ENCODE results near the gene NAGPA. TPM values are rescaled to one million over a fixed set of nuclear protein-coding genes. Genes with fewer than 3 reads are reported as not detected.

NAGPA gene
- total RNA-seq, 1 donor from 2014 or later: 17.4 TPM

GRCh38 chr16:5018793-5019192, 14.9 kb downstream of the NAGPA start:
- no peak overlapping the region for H3K4me3 Mint-ChIP-seq (ENCODE audit: unreplicated experiment)
- H3K4me2 ChIP-seq (ENCODE audit: low read length): no peak overlapping the region

GRCh38 chr16:5017678-5017969, 16.1 kb downstream of the NAGPA start:
- Histone ChIP-seq H4K20me1 (ENCODE audit: insufficient read depth, low read length) (no peaks in the 10 kb centered on the region), H3K9ac (ENCODE audit: low read length) (no peak overlapping the region), H3K79me2 (ENCODE audit: insufficient read depth, low read length) (no peaks in the 10 kb centered on the region), H3K27ac (ENCODE audit: low read depth, low read length) (no peak overlapping the region), H3K4me2 (ENCODE audit: low read length) (no peak overlapping the region), H3K36me3 (ENCODE audit: insufficient read depth, low read length) (no peaks in the 10 kb centered on the region), H3K27me3 (ENCODE audit: insufficient read depth, low read length) (peaks cover 2% of the 10 kb centered on the region), H3K9me3 (ENCODE audit: insufficient read depth, low read depth, low read length) (no peaks in the 10 kb centered on the region), H3K4me3 (ENCODE audit: insufficient read depth, low read depth, low read length) (no peak overlapping the region), H3K4me1 (ENCODE audit: insufficient read depth, low read length) (no peaks in the 10 kb centered on the region), H2AFZ (ENCODE audit: low read depth, low read length) (no peak overlapping the region)
- no peak for DNase-seq (ENCODE audit: low read depth)
- TF ChIP-seq CTCF (IDR thresholded peaks at IDR 0.05; ENCODE audit: insufficient read depth, low read depth, low read length) (no peak), EZH2 (IDR thresholded peaks at IDR 0.05; ENCODE audit: insufficient read depth, low read length) (no peak)
- Mint-ChIP-seq H3K9me3 (ENCODE audit: unreplicated experiment) (no peaks in the 10 kb centered on the region), H3K4me3 (ENCODE audit: unreplicated experiment) (no peak overlapping the region), H3K4me1 (ENCODE audit: low read depth, unreplicated experiment) (no peaks in the 10 kb centered on the region), H3K27me3 (ENCODE audit: low read depth, unreplicated experiment) (peaks cover 2% of the 10 kb centered on the region), H3K27ac (ENCODE audit: unreplicated experiment) (no peak overlapping the region), H3K36me3 (ENCODE audit: low read depth, unreplicated experiment) (no peaks in the 10 kb centered on the region)
- no peak for FAIRE-seq

More at GRCh38 chr16:5018793-5019192, 14.9 kb downstream of the NAGPA start:
- no peaks in the 10 kb centered on the region for H4K20me1 ChIP-seq (ENCODE audit: insufficient read depth, low read length)
- H3K27ac Mint-ChIP-seq (ENCODE audit: unreplicated experiment): no peak overlapping the region
- no peaks in the 10 kb centered on the region for H3K9me3 ChIP-seq (ENCODE audit: insufficient read depth, low read depth, low read length)
- no peaks in the 10 kb centered on the region for H3K9me3 Mint-ChIP-seq (ENCODE audit: unreplicated experiment)
- TF ChIP-seq EZH2 (IDR thresholded peaks at IDR 0.05; ENCODE audit: insufficient read depth, low read length) (no peak), CTCF (IDR thresholded peaks at IDR 0.05; ENCODE audit: insufficient read depth, low read depth, low read length) (no peak)
- no peak overlapping the region for H3K4me3 ChIP-seq (ENCODE audit: insufficient read depth, low read depth, low read length)
- no peaks in the 10 kb centered on the region for H3K4me1 ChIP-seq (ENCODE audit: insufficient read depth, low read length)
- no peaks in the 10 kb centered on the region for H3K27me3 Mint-ChIP-seq (ENCODE audit: low read depth, unreplicated experiment)
- H3K9ac ChIP-seq (ENCODE audit: low read length): no peak overlapping the region
- H3K27ac ChIP-seq (ENCODE audit: low read depth, low read length): no peak overlapping the region
- H3K36me3 ChIP-seq (ENCODE audit: insufficient read depth, low read length): no peaks in the 10 kb centered on the region
- no peaks in the 10 kb centered on the region for H3K4me1 Mint-ChIP-seq (ENCODE audit: low read depth, unreplicated experiment)
- H3K36me3 Mint-ChIP-seq (ENCODE audit: low read depth, unreplicated experiment): no peaks in the 10 kb centered on the region
- DNase-seq (ENCODE audit: low read depth) (no peak), FAIRE-seq (no peak)
- H3K79me2 ChIP-seq (ENCODE audit: insufficient read depth, low read length): no peaks in the 10 kb centered on the region
- no peak overlapping the region for H2AFZ ChIP-seq (ENCODE audit: low read depth, low read length)
- H3K27me3 ChIP-seq (ENCODE audit: insufficient read depth, low read length): peaks cover 2% of the 10 kb centered on the region

GRCh38 chr16:5016967-5017677, 16.6 kb downstream of the NAGPA start:
- H3K9me3 ChIP-seq (ENCODE audit: insufficient read depth, low read depth, low read length): no peaks in the 10 kb centered on the region
- FAIRE-seq (no peak), DNase-seq (ENCODE audit: low read depth) (no peak)
- no peaks in the 10 kb centered on the region for H3K36me3 Mint-ChIP-seq (ENCODE audit: low read depth, unreplicated experiment)
- no peaks in the 10 kb centered on the region for H4K20me1 ChIP-seq (ENCODE audit: insufficient read depth, low read length)
- H3K4me3 ChIP-seq (ENCODE audit: insufficient read depth, low read depth, low read length): no peak overlapping the region
- TF ChIP-seq CTCF (IDR thresholded peaks at IDR 0.05; ENCODE audit: insufficient read depth, low read depth, low read length) (no peak), EZH2 (IDR thresholded peaks at IDR 0.05; ENCODE audit: insufficient read depth, low read length) (no peak)
- H3K9ac ChIP-seq (ENCODE audit: low read length): no peak overlapping the region
- no peaks in the 10 kb centered on the region for H3K36me3 ChIP-seq (ENCODE audit: insufficient read depth, low read length)
- H3K9me3 Mint-ChIP-seq (ENCODE audit: unreplicated experiment): no peaks in the 10 kb centered on the region
- no peak overlapping the region for H3K27ac ChIP-seq (ENCODE audit: low read depth, low read length)
- H3K4me2 ChIP-seq (ENCODE audit: low read length): no peak overlapping the region
- no peaks in the 10 kb centered on the region for H3K79me2 ChIP-seq (ENCODE audit: insufficient read depth, low read length)
- no peaks in the 10 kb centered on the region for H3K4me1 Mint-ChIP-seq (ENCODE audit: low read depth, unreplicated experiment)
- H2AFZ ChIP-seq (ENCODE audit: low read depth, low read length): no peak overlapping the region
- no peak overlapping the region for H3K4me3 Mint-ChIP-seq (ENCODE audit: unreplicated experiment)
- H3K27me3 ChIP-seq (ENCODE audit: insufficient read depth, low read length): peaks cover 2% of the 10 kb centered on the region
- H3K4me1 ChIP-seq (ENCODE audit: insufficient read depth, low read length): no peaks in the 10 kb centered on the region
- H3K27ac Mint-ChIP-seq (ENCODE audit: unreplicated experiment): no peak overlapping the region
- peaks cover 3% of the 10 kb centered on the region for H3K27me3 Mint-ChIP-seq (ENCODE audit: low read depth, unreplicated experiment)
